Sigmoid colon (tissue), 3 donors: ENCODE results near the gene CRYBG1.

ENCODE experiments used
- POLR2A ChIP-seq, 2 donors: fragments of 450-650 bp; IDR thresholded peaks; one replicate each; pipeline ENCODE4 v1.6.1; 2016; ENCODE audit warnings: antibody characterized with exemption in 2 of 2, mild to moderate bottlenecking in 2 of 2, moderate library complexity in 2 of 2
- TF ChIP-seq, protein P1 (sequence below), 4 experiments: fragments of 450-650 bp in 3 of 4; fragments of 200-600 bp in 1 of 4; IDR thresholded peaks; one replicate each; pipeline ENCODE4 v1.5.1; 2016 to 2019; ENCODE audit warnings: antibody characterized with exemption in 4 of 4, mild to moderate bottlenecking in 3 of 4, moderate library complexity in 2 of 4

DNA sequence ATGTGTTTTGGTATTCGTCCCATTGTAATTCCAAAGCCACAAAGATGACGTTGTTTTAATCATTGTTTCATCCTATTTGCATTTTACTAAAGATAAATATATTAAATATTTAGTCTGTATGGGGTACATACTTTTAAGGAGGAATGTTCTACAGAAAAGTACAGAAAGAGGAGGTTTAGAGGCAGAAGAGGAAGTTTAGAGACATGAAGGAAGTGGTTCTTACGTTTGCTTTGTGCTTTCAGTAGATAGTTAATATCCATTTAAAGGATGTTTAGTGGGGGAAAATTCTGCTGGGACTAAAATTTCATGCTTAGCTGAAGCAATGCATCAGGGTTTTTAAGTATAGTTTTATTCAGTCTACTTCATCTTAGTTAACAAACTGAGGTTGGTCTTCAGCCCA is 116.6 kb downstream of the CRYBG1 start:
- no peak for TF ChIP-seq POLR2A (IDR thresholded peaks at IDR 0.05)
- TF ChIP-seq, protein P1, sequence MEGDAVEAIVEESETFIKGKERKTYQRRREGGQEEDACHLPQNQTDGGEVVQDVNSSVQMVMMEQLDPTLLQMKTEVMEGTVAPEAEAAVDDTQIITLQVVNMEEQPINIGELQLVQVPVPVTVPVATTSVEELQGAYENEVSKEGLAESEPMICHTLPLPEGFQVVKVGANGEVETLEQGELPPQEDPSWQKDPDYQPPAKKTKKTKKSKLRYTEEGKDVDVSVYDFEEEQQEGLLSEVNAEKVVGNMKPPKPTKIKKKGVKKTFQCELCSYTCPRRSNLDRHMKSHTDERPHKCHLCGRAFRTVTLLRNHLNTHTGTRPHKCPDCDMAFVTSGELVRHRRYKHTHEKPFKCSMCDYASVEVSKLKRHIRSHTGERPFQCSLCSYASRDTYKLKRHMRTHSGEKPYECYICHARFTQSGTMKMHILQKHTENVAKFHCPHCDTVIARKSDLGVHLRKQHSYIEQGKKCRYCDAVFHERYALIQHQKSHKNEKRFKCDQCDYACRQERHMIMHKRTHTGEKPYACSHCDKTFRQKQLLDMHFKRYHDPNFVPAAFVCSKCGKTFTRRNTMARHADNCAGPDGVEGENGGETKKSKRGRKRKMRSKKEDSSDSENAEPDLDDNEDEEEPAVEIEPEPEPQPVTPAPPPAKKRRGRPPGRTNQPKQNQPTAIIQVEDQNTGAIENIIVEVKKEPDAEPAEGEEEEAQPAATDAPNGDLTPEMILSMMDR (IDR thresholded peaks at IDR 0.05), result no peak
